HCT116 (cell line): ENCODE data around the gene DAPK1.
A peak's percentile ranks its signal among the peaks of the same experiment; 100 is the strongest.

Experiments used
- ATF3 ChIP-seq: IDR thresholded peaks from 2 replicates; pipeline ENCODE4 v1.6.1; 2012
- CTCF ChIP-seq, 3 experiments: fragments of 200-600 bp in 1 of 3; sonication (generic) in 1 of 3; IDR thresholded peaks in 2 of 3; conservative IDR thresholded peaks in 1 of 3; 2 replicates each; pipeline ENCODE4 v1.5.1; 2012 to 2017; ENCODE audit warnings: low read depth in 2 of 3, low read length in 2 of 3, antibody characterized with exemption in 1 of 3, borderline replicate concordance in 1 of 3, control low read depth in 1 of 3, mild to moderate bottlenecking in 1 of 3, mixed read lengths in 1 of 3, mixed run types in 1 of 3, moderate library complexity in 1 of 3; ENCODE audit not compliant: insufficient read depth in 1 of 3
- EZH2 ChIP-seq: fragments of 200-600 bp; sonication (generic); IDR thresholded peaks from 2 replicates; pipeline ENCODE4 v1.6.1; 2017; ENCODE audit warnings: antibody characterized with exemption, mixed run types
- POLR2A ChIP-seq: IDR thresholded peaks from 2 replicates; pipeline ENCODE4 v1.7.0; 2011; ENCODE audit warnings: borderline replicate concordance; ENCODE audit not compliant: insufficient read depth, insufficient read length; ENCODE audit errors: extremely low read depth
- POLR2AphosphoS5 ChIP-seq: IDR thresholded peaks from 2 replicates; pipeline ENCODE4 v1.6.1; 2011; ENCODE audit warnings: mild to moderate bottlenecking, low read depth, low read length, moderate library complexity
- TCF7L2 ChIP-seq: IDR thresholded peaks from 2 replicates; pipeline ENCODE4 v1.7.0; 2011; ENCODE audit warnings: borderline replicate concordance, inconsistent platforms; ENCODE audit not compliant: insufficient read depth, insufficient read length; ENCODE audit errors: extremely low read depth
- YY1 ChIP-seq: IDR thresholded peaks from 2 replicates; pipeline ENCODE4 v1.6.1; 2011; ENCODE audit warnings: low read length, low read depth, moderate library complexity, mild to moderate bottlenecking; ENCODE audit not compliant: insufficient replicate concordance; ENCODE audit errors: extremely low read depth

- TF ChIP-seq POLR2AphosphoS5: no peak
- no peak for TF ChIP-seq ATF3
- peak; percentile 74 to 90 (median 76) for TF ChIP-seq CTCF (IDR thresholded peaks at IDR 0.05 in 2 of 3, conservative IDR thresholded peaks at IDR 0.05 in 1 of 3; ENCODE audit: borderline replicate concordance in 1 of 3, insufficient read depth in 1 of 3, low read depth in 2 of 3, low read length in 2 of 3)
- TF ChIP-seq YY1: no peak
- TF ChIP-seq POLR2A: no peak
- no peak for TF ChIP-seq EZH2
- no peak for TF ChIP-seq TCF7L2
Observed at GRCh38 chr9:87678650-87679355, 181.1 kb downstream of the DAPK1 start.
